Activated CD8-positive, alpha-beta memory T cell treated with anti-CD3 and anti-CD28 coated beads for 36 hours (primary cell): ENCODE measurements around the gene CDH16. TPM values are rescaled to one million over a fixed set of nuclear protein-coding genes. Genes with fewer than 3 reads are reported as not detected.

Source experiments
- CTCF ChIA-PET: fragments of 350-600 bp; sonication (Branson Sonifier 250); formaldehyde crosslinking; loops from one replicate; lab custom pipeline; 2021; ENCODE audit warnings: antibody characterized with exemption; lab: Charles Lee
- POLR2A ChIA-PET: fragments of 350-600 bp; sonication (Branson Sonifier 250); formaldehyde crosslinking; loops from one replicate; lab custom pipeline; 2021; ENCODE audit warnings: antibody characterized with exemption; lab: Charles Lee
- total RNA-seq, 2 experiments: library from RNA; stranded (reverse); gene quantifications; one replicate each; pipeline ENCODE4 v1.2.3, GENCODE V29; 2021

Gene CDH16
- total RNA-seq, 2 experiments from 2014 or later, result not detected

GRCh38 chr16:66934839-66935313 is 16.2 kb upstream of the CDH16 start:
- CTCF ChIA-PET, result interaction anchor here (1.5 kb wide), 1 partner anchor 60 kb away, joined by 3 read pairs; no protein-coding TSS in a partner anchor
- POLR2A ChIA-PET, result interaction anchor here (0.6 kb wide), 1 partner anchor 39 kb away, joined by 3 read pairs; no protein-coding TSS in a partner anchor

- ChIA-PET CTCF (interaction anchor here (0.6 to 1.5 kb wide), 4 partner anchors 13 to 59 kb away, joined by 3 read pairs; partner anchors contain the start of gene CES3), POLR2A (interaction anchor here (0.5 to 1.3 kb wide), 4 partner anchors 13 to 61 kb away, joined by 3 to 5 read pairs (median 4); partner anchors contain the start of gene PDP2)
These were observed 15.6 kb upstream of the CDH16 start, which contains the start of gene CIAO2B for GRCh38 chr16:66934138-66934838. CIAO2B (minus strand) TSS chr16:66934402; CDS start chr16:66934364, 38 bp downstream.

- CTCF ChIA-PET, result interaction anchor here (0.8 to 1.9 kb wide), 5 partner anchors 21 to 104 kb away, joined by 3 to 8 read pairs (median 3); partner anchors contain the start of genes CES3 and NAE1
- POLR2A ChIA-PET, result interaction anchor here (0.5 to 1.3 kb wide), 3 partner anchors 13 to 61 kb away, joined by 4 to 5 read pairs (median 4); partner anchors contain the start of gene PDP2
These were observed 15.1 kb upstream of the CDH16 start for GRCh38 chr16:66933776-66934137.

DNA sequence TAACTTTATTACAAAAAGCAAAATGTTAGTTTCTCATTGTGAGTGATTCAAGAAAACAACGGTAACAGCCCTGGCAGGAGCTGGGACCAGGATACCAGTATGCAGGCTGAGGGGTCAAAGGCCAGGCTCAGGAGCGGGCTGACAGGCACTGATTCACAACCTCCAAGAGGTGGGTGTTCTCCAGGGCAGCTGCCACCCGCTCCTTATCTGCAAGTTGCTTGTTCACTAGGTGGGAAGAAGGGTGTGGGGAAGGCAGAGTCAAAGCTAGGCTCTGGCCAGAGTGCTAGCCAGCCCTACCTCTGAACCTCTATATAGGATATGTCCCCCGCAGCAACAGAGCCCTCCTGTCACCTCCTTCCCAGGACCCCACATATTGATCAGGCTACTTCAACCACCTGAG is 13.4 kb upstream of the CDH16 start:
- ChIA-PET POLR2A (interaction anchor here (0.6 kb wide), 1 partner anchor 128 kb away, joined by 4 read pairs; no protein-coding TSS in a partner anchor), CTCF (interaction anchor here (0.6 to 1.9 kb wide), 4 partner anchors 13 to 102 kb away, joined by 3 to 5 read pairs (median 4); partner anchors contain the start of genes CDH16 and NAE1)

- CTCF ChIA-PET, result interaction anchor here (0.9 to 1.2 kb wide), 2 partner anchors 27 to 63 kb away, joined by 3 read pairs; no protein-coding TSS in a partner anchor
- POLR2A ChIA-PET, result interaction anchor here (0.6 kb wide), 1 partner anchor 128 kb away, joined by 4 read pairs; no protein-coding TSS in a partner anchor
These were observed 13.0 kb upstream of the CDH16 start for GRCh38 chr16:66931665-66932064.

DNA sequence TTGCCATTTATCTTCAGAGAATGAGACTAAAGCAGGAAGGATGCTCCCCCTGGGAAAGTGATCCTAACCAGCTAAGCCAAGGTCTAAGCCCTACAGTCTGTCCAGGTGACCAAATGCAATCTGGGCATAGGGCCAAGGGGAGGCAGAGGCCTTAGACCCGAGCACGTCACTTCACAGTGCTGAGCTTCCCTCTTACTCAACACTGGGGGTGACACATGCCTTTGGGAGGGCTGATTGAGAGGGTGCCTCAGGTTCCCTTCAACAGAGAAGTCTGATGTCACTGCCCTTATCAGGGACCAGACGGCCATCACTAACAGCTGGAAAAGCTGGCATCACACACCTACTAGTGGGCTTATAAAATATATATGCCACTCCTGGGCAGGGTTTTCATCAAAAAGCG is 11.5 kb upstream of the CDH16 start:
- POLR2A ChIA-PET, result interaction anchor here (0.6 kb wide), 1 partner anchor 48 kb away, joined by 6 read pairs; no protein-coding TSS in a partner anchor
- CTCF ChIA-PET, result interaction anchor here (1.6 kb wide), 1 partner anchor 14 kb away, joined by 3 read pairs; no protein-coding TSS in a partner anchor

- ChIA-PET POLR2A (no interaction called here), CTCF (interaction anchor here (0.9 to 2.7 kb wide), 5 partner anchors 11 to 106 kb away, joined by 3 to 14 read pairs (median 5); partner anchors contain the start of genes CDH16 and NAE1)
These were observed 10.2 kb upstream of the CDH16 start for GRCh38 chr16:66928702-66929388.

- POLR2A ChIA-PET, result no interaction called here
- CTCF ChIA-PET, result interaction anchor here (0.6 to 2.7 kb wide), 6 partner anchors 10 to 968 kb away, joined by 3 to 14 read pairs (median 4); partner anchors contain the start of genes CDH16 and NAE1
These were observed 9.4 kb upstream of the CDH16 start for GRCh38 chr16:66927918-66928649.

DNA sequence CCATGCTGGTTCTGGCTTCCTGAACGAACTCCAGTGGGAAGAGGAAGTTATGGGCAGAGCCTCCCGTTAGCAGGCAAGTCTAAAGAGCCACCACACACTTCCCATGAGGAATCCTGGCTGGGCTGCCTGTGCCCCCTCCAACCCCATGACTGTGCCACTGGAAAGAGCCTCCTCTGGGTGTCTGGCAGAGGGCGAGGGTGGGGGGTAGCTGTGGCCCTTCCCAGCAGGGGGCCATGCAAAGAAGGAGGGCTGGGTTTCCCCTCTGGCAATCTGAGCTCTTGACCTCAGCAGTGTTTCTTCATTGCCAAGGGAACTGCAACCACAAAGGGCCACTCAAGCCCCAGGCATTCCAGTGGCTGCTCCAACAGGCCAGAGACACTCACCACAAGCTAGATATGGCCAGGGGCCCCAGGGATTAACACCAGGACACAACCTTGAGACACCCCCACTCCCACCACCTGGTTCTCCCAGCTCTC is 8.3 kb upstream of the CDH16 start:
- CTCF ChIA-PET, result interaction anchor here (0.5 to 2.7 kb wide), 4 partner anchors 31 to 282 kb away, joined by 3 to 14 read pairs (median 4); no protein-coding TSS in a partner anchor
- POLR2A ChIA-PET, result interaction anchor here (0.5 kb wide), 1 partner anchor 203 kb away, joined by 4 read pairs; no protein-coding TSS in a partner anchor

- POLR2A ChIA-PET, result no interaction called here
These were observed 7.7 kb upstream of the CDH16 start for GRCh38 chr16:66926171-66926947.

GRCh38 chr16:66925322-66925840 is 6.7 kb upstream of the CDH16 start, which contains the start of gene RRAD:
RRAD (minus strand) TSS chr16:66925535; CDS start chr16:66925179, 356 bp downstream.
- ChIA-PET CTCF (interaction anchor here (1.0 kb wide), 1 partner anchor 95 kb away, joined by 3 read pairs; the partner anchor contains the start of gene NAE1), POLR2A (no interaction called here)

More at GRCh38 chr16:66926171-66926947, 7.7 kb upstream of the CDH16 start:
- CTCF ChIA-PET, result interaction anchor here (0.5 to 2.7 kb wide), 4 partner anchors 31 to 282 kb away, joined by 3 to 14 read pairs (median 4); partner anchors contain the start of gene NAE1

GRCh38 chr16:66924527-66925321 is 6.0 kb upstream of the CDH16 start:
- CTCF ChIA-PET, result interaction anchor here (0.8 kb wide), 1 partner anchor 32 kb away, joined by 3 read pairs; no protein-coding TSS in a partner anchor
- POLR2A ChIA-PET, result no interaction called here

- POLR2A ChIA-PET, result no interaction called here
These were observed 5.2 kb upstream of the CDH16 start for GRCh38 chr16:66923866-66924265.

DNA sequence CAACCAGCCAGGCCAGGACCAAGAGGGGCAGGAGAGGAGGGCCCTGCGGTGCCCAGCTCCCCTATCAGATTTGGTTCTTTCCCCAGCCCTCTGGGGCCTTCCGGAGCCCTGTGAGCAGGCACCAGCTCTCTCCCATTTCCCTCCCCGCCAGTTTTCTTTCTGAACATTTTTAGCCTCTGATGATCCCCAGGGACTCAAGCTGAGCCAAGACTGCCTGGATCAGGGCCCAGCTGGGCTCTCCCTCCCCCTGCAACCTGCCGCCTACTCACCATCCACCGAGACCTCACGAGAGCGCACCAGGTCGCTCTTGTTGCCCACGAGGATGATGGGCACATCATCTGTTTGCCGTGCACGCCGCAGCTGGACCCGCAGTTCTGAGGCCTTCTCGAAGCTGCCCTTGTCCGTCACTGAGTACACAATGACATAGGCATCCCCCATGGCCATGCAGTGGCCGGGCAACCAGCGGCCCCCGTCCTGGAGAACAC is 4.6 kb upstream of the CDH16 start:
- POLR2A ChIA-PET, result interaction anchor here (0.6 kb wide), 1 partner anchor 230 kb away, joined by 5 read pairs; no protein-coding TSS in a partner anchor
- CTCF ChIA-PET, result interaction anchor here (0.9 kb wide), 1 partner anchor 12 kb away, joined by 3 read pairs; no protein-coding TSS in a partner anchor

More at GRCh38 chr16:66923866-66924265, 5.2 kb upstream of the CDH16 start:
- CTCF ChIA-PET, result interaction anchor here (0.6 to 0.9 kb wide), 3 partner anchors 13 to 32 kb away, joined by 3 to 5 read pairs (median 3); no protein-coding TSS in a partner anchor

DNA sequence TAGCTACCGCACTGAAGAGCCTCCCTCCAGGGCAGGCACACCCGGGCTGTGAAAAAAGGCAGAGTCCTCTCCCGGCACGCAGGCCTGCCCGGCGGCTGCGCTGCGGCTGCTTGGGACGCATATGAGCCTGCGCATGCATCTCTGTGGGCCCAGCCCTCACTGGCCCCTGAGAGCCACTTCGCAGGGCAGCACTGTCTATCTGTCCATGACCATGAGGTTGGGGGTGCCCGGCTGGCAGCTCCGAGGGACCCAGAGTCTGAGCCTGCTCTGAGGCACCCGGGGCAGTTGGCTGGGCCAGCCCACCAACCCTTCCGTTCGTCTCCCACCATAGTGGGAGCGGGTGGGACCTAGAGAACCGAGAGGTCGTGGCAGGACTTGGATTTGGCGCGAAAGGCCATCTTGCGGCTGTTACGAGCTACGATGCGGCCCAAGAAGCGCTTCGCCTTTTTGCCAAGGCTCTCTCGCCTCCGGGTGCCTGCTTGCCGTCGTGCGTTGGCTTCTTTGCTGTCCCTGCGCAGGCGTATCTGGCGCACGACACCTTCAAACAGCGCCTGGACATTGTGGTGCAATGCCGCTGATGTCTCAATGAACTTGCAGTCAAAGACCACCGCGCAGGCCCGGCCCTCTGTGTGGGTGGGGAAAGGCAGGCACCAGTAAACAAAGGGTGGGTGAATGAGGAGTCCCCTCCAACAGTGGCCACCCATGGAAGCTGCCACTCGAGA is 3.2 kb upstream of the CDH16 start:
- CTCF ChIA-PET, result interaction anchor here (1.4 kb wide), 1 partner anchor 12 kb away, joined by 3 read pairs; no protein-coding TSS in a partner anchor
- POLR2A ChIA-PET, result no interaction called here
